HUES6 (cell line): ENCODE data around the gene FSIP1.

Experiments used
- H3K27ac ChIP-seq: 2 replicates; pipeline ENCODE4 v1.7.0; 2013; ENCODE audit warnings: low read depth, mild to moderate bottlenecking, low read length, inconsistent platforms
- H3K27me3 ChIP-seq: 2 replicates; pipeline ENCODE4 v1.6.1; 2013; ENCODE audit warnings: low read length; ENCODE audit not compliant: control insufficient read depth, insufficient read depth
- H3K36me3 ChIP-seq: 2 replicates; pipeline ENCODE4 v1.6.1; 2013; ENCODE audit warnings: low read length; ENCODE audit not compliant: control insufficient read depth, insufficient read depth
- H3K4me1 ChIP-seq: 2 replicates; pipeline ENCODE4 v1.6.1; 2013; ENCODE audit warnings: low read length; ENCODE audit not compliant: control insufficient read depth, insufficient read depth
- H3K4me3 ChIP-seq: 2 replicates; pipeline ENCODE4 v1.5.1; 2013; ENCODE audit warnings: low read depth, low read length
- H3K9ac ChIP-seq: one replicate; pipeline ENCODE4 v1.6.1; 2013; ENCODE audit warnings: mild to moderate bottlenecking, low read length
- H3K9me3 ChIP-seq: 2 replicates; pipeline ENCODE4 v1.6.1; 2013; ENCODE audit warnings: low read depth, low read length; ENCODE audit not compliant: control insufficient read depth, insufficient read depth

Gene FSIP1

GRCh38 chr15:39599871-39600270 is 182.8 kb downstream of the FSIP1 start:
- H3K9ac ChIP-seq: no peak overlapping the region
- no peaks in the 10 kb centered on the region for H3K27me3 ChIP-seq
- no peak overlapping the region for H3K27ac ChIP-seq
- H3K4me1 ChIP-seq: no peaks in the 10 kb centered on the region
- H3K9me3 ChIP-seq: no peaks in the 10 kb centered on the region
- peaks cover 28% of the 10 kb centered on the region for H3K36me3 ChIP-seq
- H3K4me3 ChIP-seq: no peak overlapping the region

GRCh38 chr15:39598958-39599845 is 183.4 kb downstream of the FSIP1 start:
- H3K27me3 ChIP-seq: no peaks in the 10 kb centered on the region

GRCh38 chr15:39598186-39598850 is 184.3 kb downstream of the FSIP1 start:
- no peak overlapping the region for H3K4me3 ChIP-seq
- no peaks in the 10 kb centered on the region for H3K4me1 ChIP-seq
- H3K9ac ChIP-seq: no peak overlapping the region
- no peak overlapping the region for H3K27ac ChIP-seq
- peaks cover 44% of the 10 kb centered on the region for H3K36me3 ChIP-seq
- no peaks in the 10 kb centered on the region for H3K27me3 ChIP-seq
- no peaks in the 10 kb centered on the region for H3K9me3 ChIP-seq

More at GRCh38 chr15:39598958-39599845, 183.4 kb downstream of the FSIP1 start:
- no peak overlapping the region for H3K4me3 ChIP-seq
- H3K36me3 ChIP-seq: peaks cover 35% of the 10 kb centered on the region
- H3K9me3 ChIP-seq: no peaks in the 10 kb centered on the region
- no peak overlapping the region for H3K9ac ChIP-seq
- no peak overlapping the region for H3K27ac ChIP-seq
- H3K4me1 ChIP-seq: no peaks in the 10 kb centered on the region

GRCh38 chr15:39597751-39598185 is 184.9 kb downstream of the FSIP1 start:
- Histone ChIP-seq H3K36me3 (peaks cover 49% of the 10 kb centered on the region), H3K27me3 (no peaks in the 10 kb centered on the region), H3K27ac (no peak overlapping the region), H3K4me1 (no peaks in the 10 kb centered on the region), H3K4me3 (no peak overlapping the region), H3K9ac (no peak overlapping the region), H3K9me3 (no peaks in the 10 kb centered on the region)

GRCh38 chr15:39597336-39597735 is 185.3 kb downstream of the FSIP1 start:
- Histone ChIP-seq H3K4me3 (no peak overlapping the region), H3K27ac (no peak overlapping the region), H3K9ac (no peak overlapping the region), H3K4me1 (no peaks in the 10 kb centered on the region), H3K36me3 (peaks cover 54% of the 10 kb centered on the region), H3K27me3 (no peaks in the 10 kb centered on the region), H3K9me3 (no peaks in the 10 kb centered on the region)

- H3K4me3 ChIP-seq: no peak overlapping the region
- no peaks in the 10 kb centered on the region for H3K4me1 ChIP-seq
- H3K27ac ChIP-seq: no peak overlapping the region
- H3K36me3 ChIP-seq: peaks cover 62% of the 10 kb centered on the region
- H3K9ac ChIP-seq: no peak overlapping the region
- no peaks in the 10 kb centered on the region for H3K27me3 ChIP-seq
- H3K9me3 ChIP-seq: no peaks in the 10 kb centered on the region
These were observed 186.1 kb downstream of the FSIP1 start for GRCh38 chr15:39596358-39597051.

GRCh38 chr15:39595338-39596221 is 187.1 kb downstream of the FSIP1 start:
- Histone ChIP-seq H3K27ac (no peak overlapping the region), H3K27me3 (no peaks in the 10 kb centered on the region), H3K36me3 (peaks cover 71% of the 10 kb centered on the region), H3K4me3 (no peak overlapping the region), H3K4me1 (no peaks in the 10 kb centered on the region), H3K9me3 (no peaks in the 10 kb centered on the region), H3K9ac (no peak overlapping the region)

- Histone ChIP-seq H3K4me1 (no peaks in the 10 kb centered on the region), H3K4me3 (no peak overlapping the region), H3K9ac (no peak overlapping the region), H3K36me3 (peaks cover 80% of the 10 kb centered on the region), H3K9me3 (no peaks in the 10 kb centered on the region), H3K27ac (no peak overlapping the region), H3K27me3 (no peaks in the 10 kb centered on the region)
These were observed 187.9 kb downstream of the FSIP1 start for GRCh38 chr15:39594446-39595337.

GRCh38 chr15:39593656-39594445 is 188.8 kb downstream of the FSIP1 start:
- no peaks in the 10 kb centered on the region for H3K27me3 ChIP-seq
- H3K4me1 ChIP-seq: no peaks in the 10 kb centered on the region
- H3K27ac ChIP-seq: no peak overlapping the region
- peaks cover 88% of the 10 kb centered on the region for H3K36me3 ChIP-seq
- H3K9me3 ChIP-seq: no peaks in the 10 kb centered on the region
- H3K9ac ChIP-seq: no peak overlapping the region
- H3K4me3 ChIP-seq: no peak overlapping the region
